ENCODE results near the gene TUBA3E.
"Not testable (repeated sequence)": the region's sequence is repeated elsewhere in the genome, so short reads cannot be mapped to it uniquely, and the experiment has no call there.

DNA sequence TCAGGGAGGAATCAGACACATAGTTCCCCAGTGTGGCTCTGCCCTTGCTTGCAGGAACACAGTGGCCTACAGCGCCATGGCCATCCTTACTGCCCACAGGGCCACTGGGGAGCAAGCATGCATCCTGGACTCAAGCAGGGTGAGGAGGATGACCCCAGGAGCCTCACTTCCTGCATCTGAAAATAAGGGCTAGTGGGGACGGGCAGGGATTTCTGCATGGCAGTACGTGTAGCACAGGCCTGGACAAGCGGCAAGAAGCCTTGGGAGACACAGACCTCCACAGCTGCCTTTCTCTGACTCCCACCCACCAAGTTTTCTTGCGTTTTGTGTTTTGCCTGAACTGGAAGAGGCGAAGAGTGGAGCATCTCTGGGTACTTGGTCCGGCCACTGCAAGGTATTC is 35.8 kb downstream of the TUBA3E start:
- not testable (repeated sequence) for TF ChIP-seq ZFY (CRISPR knock-in tag; IDR thresholded peaks at IDR 0.05); ZFX (CRISPR knock-in tag; IDR thresholded peaks at IDR 0.05; ENCODE audit: low read depth); ZNF274 (CRISPR knock-in tag; IDR thresholded peaks at IDR 0.05); RFX5 (IDR thresholded peaks at IDR 0.05; ENCODE audit: low read depth, low read length)

Data from HepG2 (cell line).